ENCODE data around the gene DHX9. TPM values are rescaled to one million over a fixed set of nuclear protein-coding genes. Genes with fewer than 3 reads are reported as not detected.

The DHX9 gene
- total and polyA plus RNA-seq, 9 of the 15 experiments (the other 6 are each of a cell fraction or from before 2014, with no cell fraction given), result 100 to 409 (median 294) TPM

- TF ChIP-seq ARID3B (CRISPR knock-in tag; IDR thresholded peaks at IDR 0.05; ENCODE audit: borderline replicate concordance) (no peak), ZNF134 (CRISPR knock-in tag; conservative IDR thresholded peaks at IDR 0.05) (no peak), ZBTB7A (IDR thresholded peaks at IDR 0.05; ENCODE audit: borderline replicate concordance, control insufficient read depth, low read depth, low read length) (no peak), KLF16 (IDR thresholded peaks at IDR 0.05) (peak; percentile 63; the same call in 1 of the 2 replicates), FOXJ2 (tag; IDR thresholded peaks at IDR 0.05) (peak; percentile 28; the same call in 1 of the 2 replicates), ZNF316 (IDR thresholded peaks at IDR 0.05) (peak; percentile 98), ZNF280B (CRISPR knock-in tag; IDR thresholded peaks at IDR 0.05) (no peak), CREBBP (IDR thresholded peaks at IDR 0.05; ENCODE audit: low read depth, low read length) (no peak), RBM34 (IDR thresholded peaks at IDR 0.05; ENCODE audit: borderline replicate concordance, insufficient read depth, low read length) (no peak), E2F6 (IDR thresholded peaks at IDR 0.05; ENCODE audit: borderline replicate concordance in 1 of 2, extremely low read depth in 1 of 2, insufficient read depth in 1 of 2, insufficient read length in 1 of 2, low read depth in 1 of 2, low read length in 1 of 2, poor library complexity in 1 of 2, severe bottlenecking in 1 of 2) (no peak), ZNF699 (CRISPR knock-in tag; IDR thresholded peaks at IDR 0.05; ENCODE audit: insufficient replicate concordance) (no peak), ZNF175 (CRISPR knock-in tag; IDR thresholded peaks at IDR 0.05; ENCODE audit: low read depth) (peak; percentile 12; the same call in 1 of the 2 replicates), NCOA6 (IDR thresholded peaks at IDR 0.05) (no peak), SMAD3 (CRISPR knock-in tag; conservative IDR thresholded peaks at IDR 0.05) (no peak), ZBTB12 (CRISPR knock-in tag; IDR thresholded peaks at IDR 0.05) (no peak), MYNN (IDR thresholded peaks at IDR 0.05) (peak; percentile 82; the same call in 1 of the 2 replicates), MYNN (CRISPR knock-in tag; IDR thresholded peaks at IDR 0.05) (no peak), GATA2 (CRISPR knock-in tag; IDR thresholded peaks at IDR 0.05) (no peak), PATZ1 (CRISPR knock-in tag; IDR thresholded peaks at IDR 0.05; ENCODE audit: borderline replicate concordance) (no peak), NCOA4 (IDR thresholded peaks at IDR 0.05; ENCODE audit: partially characterized antibody) (no peak)
Measured at GRCh38 chr1:182795563-182796228, 43.5 kb upstream of the DHX9 start (continued).

Data from K562 (cell line).